Midbrain (tissue), 1 donor: ENCODE measurements around the gene CCDC88C.
A peak's percentile ranks its signal among the peaks of the same experiment; 100 is the strongest.

ENCODE experiments used
- DNase-seq: peaks from one replicate; lab custom pipeline; 2025; lab: John Stamatoyannopoulos, UW

CCDC88C gene

DNA sequence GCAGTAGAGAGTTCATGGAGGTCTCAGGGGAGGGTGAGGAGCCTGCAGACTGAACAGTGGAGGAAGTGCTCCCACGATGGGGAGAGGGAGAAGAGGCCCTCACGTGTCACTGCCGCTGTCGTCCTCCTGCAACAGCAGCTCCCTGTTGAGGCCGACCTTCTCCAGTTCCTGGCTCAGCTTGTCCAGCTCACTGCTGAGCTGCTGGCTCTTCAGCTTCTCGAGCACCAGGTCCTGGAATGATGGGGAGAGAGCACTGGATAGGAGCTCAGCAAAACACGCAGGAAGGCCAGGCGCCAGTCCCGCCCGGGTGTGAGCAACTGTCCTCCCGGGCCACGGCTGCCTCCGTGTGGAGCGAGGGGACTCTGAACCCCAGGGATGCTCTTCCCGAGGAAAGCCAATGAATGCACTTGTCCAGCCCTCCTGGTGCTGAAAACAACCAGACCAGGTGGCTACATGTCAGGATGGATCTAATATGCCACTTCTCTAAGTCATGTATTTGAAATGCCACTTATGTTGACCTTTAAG is 107.8 kb downstream of the CCDC88C start:
- no peak for DNase-seq

DNA sequence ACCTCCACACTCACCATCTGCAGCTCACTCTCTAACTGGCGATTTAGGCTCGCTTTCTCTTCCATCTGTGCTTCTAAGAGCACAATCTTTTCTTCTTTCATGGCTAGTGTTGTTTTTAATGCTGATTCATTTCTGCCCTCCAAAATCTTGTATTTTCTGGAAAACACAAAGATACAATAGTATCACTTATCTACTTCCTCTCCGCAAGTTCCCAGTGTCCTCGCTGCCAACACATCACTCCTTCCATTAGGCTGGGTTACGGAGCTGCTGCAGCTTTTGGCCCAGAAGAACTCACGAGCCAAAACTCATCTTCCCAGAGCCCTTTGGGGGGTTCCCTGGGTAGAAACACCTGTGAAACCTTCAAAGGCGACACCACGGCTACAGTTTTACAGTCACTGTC is 109.3 kb downstream of the CCDC88C start:
- DNase-seq: no peak

DNA sequence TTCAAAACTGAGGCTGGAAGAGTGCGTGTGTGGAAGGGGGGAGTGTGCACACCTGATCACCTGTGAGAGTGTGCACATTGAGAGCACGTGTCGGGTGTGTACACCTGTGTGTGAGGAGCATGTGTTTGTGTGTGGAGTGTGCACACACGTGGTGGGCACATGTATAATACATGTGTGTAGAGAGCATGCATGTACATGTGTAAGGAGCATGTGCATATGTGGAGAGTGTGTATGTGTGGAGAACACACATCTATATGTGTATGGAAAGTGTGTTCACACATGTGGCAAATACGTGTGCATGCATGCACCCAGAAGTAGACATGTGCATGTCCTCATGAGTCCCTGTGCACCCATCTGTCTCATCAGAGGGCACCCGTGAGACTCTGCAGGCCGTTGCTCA is 110.0 kb downstream of the CCDC88C start:
- DNase-seq: no peak

DNA sequence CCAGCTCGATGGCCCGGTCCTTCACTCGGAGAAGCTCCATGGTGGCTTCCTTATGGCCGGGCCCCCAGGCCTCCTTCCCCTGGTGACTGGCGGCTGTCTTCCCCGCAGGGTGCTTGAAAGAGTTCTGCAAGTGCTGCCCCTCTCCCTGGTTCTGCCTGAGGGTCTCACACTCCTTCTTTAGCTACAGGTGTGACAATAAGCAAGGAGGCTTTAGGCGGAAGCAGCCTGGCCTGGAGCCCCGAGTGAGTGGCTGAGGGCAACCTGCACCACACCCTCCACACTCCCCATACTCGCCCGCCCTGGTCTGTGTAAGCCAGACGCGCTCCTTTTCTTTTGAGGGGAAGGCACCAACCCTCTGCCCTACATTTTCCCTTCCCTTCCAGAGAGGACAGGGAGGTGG is 110.6 kb downstream of the CCDC88C start:
- no peak for DNase-seq

DNA sequence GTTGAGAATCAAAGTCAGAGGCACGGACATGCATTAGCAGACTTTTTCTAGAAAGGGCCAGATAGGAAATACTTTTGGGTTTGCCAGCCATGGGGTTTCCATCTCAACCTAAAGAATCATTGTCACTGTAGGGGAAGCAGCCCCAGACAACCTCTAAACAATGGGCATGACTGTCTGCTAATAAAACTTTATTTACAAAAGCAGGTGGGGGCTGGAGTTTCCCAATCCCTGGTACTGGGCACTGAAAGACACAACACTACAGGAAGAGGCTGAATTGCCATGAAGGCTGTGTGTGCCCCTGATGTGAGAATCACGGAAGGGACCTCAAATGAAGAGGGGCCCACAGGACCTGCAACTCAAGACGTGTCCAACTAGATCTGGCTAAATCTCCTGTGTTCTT is 111.1 kb downstream of the CCDC88C start:
- no peak for DNase-seq

DNA sequence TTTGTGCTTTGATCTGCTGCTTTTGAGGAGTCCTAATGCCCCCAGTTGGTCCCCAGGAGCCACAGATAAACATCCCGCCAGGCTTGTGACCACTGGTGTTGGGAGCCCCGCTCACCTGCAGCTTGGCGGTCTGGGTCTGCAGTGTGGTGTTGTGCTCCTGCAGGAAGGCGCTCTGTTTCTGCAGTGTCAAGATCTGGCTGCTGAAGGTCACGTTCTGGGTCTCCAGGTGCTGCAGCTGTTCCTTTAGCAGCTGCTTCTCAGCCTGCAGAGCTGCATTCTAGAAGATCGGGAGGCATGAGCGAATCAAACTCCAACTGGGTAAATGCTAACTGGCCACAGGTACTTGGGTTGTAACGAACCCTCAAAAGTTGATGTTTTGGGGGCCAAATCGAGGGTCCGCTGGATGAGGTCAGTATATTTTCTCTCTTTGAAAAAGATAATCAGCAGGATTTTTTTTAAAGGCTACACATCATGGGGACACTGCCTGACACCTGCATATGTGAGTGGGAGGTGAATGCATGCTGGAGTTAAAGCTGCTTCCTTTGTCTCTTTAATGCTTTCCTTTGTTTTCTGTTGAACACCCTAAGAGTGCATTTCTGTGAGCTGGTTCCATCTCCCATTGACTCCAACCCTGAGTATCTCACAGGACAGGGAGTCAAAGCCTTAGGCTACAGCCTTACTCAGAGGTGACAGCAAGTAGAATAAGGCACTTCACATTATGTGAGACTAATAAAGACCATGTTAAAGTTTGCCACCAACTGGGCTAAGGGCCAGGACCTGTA is 111.8 kb downstream of the CCDC88C start:
- DNase-seq: no peak

DNA sequence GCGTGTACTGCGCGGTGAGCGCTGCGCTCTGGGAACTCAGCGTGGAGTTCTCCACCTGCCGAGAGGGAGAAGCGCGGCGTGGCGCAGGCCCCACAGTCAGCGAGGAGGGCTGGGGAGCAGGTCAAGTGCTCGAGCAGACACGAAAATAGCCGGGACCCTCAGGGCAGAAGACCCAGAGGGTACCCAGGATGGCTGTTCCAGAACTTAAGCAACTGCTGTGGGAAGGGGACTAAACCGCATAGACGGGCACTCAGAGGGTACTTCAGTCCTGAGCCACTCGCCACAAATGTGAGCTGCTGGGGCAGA is 113.7 kb downstream of the CCDC88C start:
- DNase-seq: no peak

DNA sequence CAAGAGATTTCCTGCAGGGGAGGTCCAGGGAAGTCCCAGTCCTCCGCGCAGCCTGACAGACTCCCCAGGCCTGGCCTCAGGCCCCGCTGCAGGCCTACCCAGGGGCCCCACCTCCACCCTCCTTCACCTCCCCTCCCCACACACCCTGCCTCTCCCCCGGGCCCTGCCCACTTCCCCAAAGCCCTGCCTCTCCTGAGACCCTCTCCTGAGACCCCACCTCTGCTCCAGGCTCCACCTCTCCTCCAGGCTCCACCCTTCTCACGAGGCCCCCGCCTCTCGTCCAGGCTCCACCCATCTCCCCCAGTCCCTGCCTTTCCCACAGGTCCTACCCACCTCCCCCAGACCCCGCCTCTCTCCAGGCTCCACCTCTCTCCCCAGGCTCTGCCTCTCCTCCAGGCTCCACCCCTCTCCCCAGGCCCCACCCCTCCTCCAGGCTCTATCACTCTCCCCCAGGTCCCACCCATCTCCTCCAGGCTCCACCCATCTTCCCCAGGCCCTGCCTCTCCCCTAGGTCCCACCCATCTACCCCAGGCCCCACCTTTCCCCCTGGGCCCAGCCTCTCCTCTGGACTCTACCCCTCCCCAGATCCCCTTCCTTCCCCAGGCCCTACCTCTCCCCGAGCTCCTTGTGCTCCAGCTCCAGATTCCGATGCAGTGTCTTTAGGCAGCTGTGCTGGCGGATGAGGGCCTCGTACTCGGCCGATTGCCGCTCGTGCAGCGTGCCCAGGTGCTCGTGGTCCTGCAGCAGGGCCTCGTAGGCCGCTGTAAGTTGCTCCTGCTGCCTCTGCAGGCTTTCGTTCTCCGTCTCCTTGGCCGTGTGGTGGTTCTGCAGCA is 114.3 kb downstream of the CCDC88C start:
- DNase-seq: no peak

DNA sequence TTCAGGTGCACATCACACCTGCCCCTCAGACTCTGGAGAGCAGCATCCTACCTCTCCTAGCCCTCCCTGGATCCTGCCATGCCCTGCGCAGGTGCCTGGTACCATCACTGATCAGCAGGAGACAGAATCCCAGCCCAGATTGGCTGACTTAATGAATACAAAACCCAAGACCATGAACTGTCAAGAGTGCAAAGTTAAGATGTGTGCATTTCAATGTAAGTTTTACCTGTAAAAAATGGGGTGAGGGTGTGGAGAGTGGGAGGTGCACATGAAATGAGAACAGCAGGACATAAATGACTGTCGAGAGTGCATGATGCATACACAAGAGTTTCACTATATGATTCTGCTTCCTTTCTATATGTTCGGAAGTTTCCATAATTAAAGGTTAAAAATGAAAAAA is 115.2 kb downstream of the CCDC88C start:
- DNase-seq: no peak

DNA sequence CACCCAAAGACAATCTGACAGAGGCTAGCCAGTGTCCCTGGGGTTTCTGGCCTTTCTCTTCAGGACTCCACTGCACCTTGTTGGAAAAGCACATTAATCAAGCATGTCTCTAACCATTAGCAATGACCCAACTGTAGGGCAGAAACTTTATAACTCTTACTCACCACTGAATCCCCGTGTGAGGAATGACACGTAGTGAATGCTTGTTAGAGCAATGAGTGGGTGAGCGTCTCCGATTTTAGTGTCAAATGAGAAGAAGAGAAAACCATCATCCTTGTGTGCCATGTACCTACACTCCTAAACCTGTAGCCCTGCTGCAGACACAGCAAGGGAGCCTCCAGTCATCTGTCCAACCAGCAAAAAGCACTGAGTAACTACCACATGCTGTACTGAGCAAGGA is 116.7 kb downstream of the CCDC88C start:
- DNase-seq: no peak

DNA sequence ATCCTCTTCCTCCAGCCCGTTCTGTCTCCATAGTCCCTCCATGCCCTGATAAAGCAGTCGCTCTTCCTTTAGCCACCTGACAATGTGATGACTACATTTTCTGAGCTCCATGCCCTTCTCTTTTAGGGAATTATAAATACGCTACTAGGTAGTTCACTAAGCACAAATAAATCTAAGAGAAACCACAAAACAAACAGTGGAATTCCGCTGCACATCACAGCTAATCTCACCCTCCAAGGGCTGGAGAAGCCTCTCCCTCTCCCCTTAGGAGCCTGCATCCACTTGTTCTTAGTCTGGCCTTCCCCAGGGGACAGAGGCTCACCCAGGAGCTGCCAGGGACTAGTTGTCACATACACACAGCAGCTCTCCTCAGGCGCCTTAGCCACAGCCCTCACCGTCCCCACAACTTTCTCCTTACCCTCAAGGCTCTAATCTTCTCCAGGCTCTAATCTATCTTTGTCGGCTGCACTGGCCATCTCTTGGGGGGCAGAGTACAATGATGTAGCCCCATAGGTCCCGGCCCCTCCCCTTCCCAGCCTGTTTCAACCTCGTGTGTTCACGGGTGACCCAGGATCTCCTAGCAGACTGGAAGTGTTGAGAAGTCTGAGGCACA is 117.2 kb downstream of the CCDC88C start:
- DNase-seq: no peak

DNA sequence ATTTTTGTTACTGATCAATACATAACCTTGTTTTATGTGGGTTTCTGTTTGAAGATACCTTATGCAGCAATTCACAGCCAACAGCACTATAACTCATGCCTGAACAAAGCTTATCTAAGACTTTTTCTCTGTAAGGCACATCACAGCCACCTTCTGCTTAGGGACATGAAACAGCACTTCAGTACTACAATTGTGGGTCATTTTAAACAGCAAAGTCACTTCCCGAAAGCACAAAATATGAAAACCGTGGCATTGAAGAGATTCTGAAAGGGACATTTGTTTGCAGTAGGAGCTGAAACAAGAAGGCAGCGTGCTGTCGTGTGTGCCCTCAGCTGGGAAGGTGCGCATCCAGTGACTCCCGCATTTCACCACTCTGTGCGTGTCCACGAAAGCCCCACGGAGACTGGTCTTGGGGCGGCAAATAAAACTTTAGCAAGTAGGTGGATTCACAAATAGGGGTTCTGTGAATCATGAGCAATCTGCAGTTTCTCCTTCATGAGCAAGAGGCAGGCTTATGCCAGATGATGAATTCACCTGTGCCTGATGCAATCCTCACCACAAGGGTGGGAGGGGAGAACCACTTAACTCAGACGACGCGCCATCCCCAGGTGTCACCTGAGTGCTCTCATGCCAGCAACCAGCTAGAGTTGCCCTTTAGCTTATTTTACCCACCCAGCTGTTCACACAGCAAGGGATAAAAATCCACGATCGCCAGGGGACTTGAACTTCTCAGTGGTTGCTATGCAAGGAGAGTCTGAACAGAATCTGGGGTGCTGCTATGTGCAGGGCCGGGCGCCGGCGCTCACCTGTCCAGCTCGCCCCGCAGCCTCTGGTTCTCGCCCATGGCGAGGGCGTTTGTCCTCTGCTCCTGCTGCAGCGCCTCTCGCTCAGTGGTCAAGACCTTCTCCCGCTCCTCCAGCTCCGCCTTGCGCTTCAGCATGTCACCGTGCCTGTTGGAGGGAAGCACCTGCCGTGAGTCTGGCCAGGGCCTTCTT is 118.2 kb downstream of the CCDC88C start:
- no peak for DNase-seq

DNA sequence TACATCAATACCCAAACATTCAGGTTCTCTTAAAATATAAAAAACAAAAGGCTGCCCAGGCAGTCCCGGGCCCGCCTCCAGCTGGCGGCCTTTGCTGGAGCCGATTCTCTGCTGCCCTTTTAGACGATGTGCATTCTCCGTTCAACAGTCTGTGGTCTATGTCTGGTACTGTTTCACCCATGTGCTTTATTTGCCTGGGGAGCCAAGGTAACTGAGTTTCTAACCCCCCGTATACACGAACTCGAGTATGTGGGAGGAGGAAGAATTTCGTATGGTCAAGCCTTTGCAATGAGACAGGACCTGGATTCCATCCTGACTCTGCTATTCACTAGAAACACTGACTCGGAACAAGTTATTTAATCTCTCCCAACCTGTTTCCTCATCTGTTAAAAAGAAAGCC is 119.0 kb downstream of the CCDC88C start:
- DNase-seq: peak; percentile 12

DNA sequence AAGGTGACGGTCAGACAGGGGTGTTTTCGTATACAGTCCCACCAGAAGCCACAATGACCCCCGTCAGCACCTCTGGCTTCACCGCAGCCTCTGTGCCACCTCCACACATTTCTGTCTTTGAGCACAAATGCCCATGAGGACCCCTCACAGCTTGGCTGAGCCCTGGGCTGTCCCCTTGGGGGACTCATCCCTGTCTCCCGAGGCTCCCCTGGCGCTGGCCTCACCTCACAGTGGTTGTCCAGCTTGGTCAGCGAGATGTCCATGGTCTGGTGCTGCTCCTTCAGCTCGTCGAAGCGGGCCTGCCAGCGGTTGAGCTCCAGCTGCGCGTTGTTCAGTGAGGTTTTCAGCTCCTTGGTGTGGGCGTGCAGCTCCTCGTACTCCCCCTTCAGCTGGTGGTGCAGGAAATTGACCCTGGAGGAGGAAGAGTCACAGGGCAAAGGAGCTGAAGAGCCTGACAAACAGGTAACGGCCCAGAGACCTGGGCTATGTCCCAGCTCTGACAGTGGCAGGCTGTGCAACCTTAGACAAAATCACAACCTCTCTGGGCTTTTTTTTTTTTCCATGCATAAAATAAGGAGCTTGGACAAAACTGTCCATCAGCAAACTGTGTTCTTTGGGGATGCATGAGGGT is 120.4 kb downstream of the CCDC88C start:
- DNase-seq: no peak

DNA sequence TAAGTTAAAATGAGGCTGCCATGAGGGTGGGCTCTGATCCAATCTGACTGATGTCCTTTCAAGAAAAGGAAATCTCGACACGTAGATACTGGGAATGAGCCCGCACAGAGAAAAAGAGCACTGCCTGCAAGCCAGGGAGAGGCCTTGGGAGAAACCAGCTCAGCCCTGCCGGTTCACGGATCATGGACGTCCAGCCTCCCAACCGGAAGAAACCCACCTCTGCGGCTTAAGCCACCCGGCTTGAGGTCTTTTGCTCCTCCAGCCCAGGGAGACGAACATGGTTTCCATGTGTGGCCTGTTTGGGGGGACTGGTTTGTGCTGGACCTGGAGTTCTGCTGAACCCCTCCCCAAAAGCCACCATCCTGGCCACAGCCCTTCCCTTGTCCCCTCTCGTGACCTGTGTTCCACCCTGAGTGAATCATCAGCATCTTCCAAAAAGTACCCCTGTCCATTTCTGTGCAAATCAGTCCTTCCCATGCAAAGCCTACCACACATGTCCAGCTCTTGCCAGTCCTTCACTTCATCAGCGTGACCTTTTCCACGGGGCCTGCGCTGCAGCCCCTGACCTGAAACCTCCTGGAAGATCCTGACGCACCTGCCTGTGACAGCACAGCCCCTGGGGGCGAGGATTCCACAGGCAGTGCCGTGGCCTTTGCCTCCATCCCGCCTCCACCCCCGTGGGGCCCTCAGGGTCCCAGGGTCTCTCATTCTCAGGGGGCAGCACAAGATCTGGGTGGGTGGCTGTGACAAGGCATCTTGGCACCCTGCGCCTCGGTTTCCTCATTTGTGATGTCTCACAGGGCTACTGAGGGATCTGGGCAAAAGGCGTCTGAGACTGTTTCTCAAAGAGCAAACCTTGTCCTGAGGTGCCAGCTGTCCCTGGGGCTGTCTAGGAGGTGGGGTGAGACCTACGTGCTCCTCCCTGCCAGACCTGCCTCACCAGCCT is 121.5 kb downstream of the CCDC88C start:
- no peak for DNase-seq

DNA sequence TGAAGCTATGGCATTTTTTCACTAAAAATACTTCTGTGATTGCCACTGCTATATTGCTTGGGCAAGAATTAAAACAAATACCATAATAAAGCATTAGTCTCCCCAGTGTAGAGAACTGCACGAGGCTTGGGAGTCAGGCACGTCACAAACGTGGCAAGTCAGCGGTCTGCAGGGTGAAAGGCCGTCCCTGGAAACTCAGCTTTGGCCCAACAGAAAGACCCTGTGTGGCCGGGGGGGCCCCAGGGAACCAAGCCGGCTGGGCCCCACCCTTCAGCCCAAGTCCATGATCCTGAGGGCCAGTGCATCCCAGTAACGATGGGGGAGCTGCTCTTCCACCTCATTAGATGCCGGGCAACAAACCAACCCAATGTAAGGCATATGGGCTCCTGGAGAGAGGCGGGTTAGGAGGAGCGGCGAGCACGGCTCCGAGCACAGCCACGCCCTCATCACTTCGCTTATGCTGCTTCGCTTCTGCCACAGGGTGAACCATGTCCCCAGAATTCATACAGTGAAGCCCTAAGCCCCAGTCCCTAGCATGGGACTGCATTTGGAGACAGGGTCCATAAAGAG is 122.3 kb downstream of the CCDC88C start:
- DNase-seq: no peak

DNA sequence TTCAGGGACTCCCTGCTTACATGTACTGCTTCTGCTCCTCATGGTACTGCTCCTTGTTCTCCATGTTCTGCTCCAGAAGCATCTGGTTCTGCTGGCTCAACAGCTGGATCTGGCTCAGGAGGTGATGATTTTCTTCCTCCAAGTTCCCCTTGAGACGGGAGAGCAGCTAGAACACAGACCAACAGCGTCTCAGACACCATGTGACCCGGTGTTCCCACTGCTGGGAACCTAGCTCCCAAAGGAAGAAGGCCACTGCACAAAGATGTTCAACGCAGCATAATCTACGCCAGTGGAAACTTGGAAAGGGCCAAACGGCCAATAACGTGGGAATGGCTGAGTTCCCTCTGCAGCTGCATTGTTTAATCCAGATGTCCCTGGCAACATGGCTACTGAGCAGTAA is 123.5 kb downstream of the CCDC88C start:
- no peak for DNase-seq

DNA sequence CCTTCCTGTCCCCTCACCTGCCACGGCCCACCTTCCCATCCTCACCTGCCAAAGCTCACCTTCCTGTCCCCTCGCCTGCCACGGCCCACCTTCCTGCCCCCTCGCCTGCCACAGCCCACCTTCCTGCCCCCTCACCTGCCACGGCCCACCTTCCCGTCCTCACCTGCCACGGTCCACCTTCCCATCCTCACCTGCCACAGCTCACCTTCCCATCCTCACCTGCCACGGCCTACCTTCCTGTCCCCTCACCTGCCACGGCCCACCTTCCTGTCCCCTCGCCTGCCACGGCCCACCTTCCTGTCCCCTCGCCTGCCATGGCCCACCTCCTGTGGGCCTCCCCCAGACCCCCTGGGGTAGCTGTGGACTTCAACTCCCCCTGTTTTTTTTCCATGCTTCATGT is 124.3 kb downstream of the CCDC88C start:
- no peak for DNase-seq

DNA sequence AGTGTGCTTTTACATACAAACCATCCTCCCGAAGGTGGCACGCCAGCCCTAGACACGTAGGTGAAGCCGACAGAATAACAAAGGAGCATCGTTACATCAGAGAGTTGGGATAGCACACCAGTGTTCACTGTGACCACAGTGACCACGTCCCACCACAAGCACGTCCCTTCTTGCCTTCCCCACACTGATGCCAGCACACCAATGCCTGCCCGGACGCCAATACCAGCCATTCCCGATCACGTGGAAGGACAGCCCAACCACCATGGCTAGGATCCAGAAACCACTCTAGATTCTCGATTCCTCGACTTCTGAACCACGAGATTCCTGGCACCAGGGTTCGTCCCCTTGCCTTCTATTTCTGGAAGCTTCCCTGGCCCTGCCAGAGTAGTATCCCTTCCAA is 125.1 kb downstream of the CCDC88C start:
- no peak for DNase-seq
